K562 (cell line): ENCODE measurements around the gene MFAP3L. TPM values are rescaled to one million over a fixed set of nuclear protein-coding genes. Genes with fewer than 3 reads are reported as not detected.

Source experiments
- ATAC-seq: fragments of 200-7000 bp; cut with Tn5 transposase; 3 replicates; pipeline ENCODE4 v1.9.1; 2020; ENCODE audit warnings: moderate library complexity
- BruUV-seq: library from RNA; stranded (reverse); fragments of 400-500 nt; replicated peaks from 2 replicates; lab custom pipeline; 2021; lab: Mats Ljungman, UMichigan
- CTCF ChIA-PET: fragments of 300-600 bp; formaldehyde crosslinking; extraction: SDS; loops from one replicate; lab custom pipeline; 2021; ENCODE audit warnings: low intra/inter-chr PET ratio; lab: Yijun Ruan, JAX
- POLR2A ChIA-PET: fragments of 300-600, 350-650 bp; sonication (Branson Sonifier 250); formaldehyde crosslinking; extraction: SDS; loops from one replicate; lab custom pipeline; 2021; ENCODE audit warnings: antibody characterized with exemption, inconsistent platforms; lab: Yijun Ruan, JAX
- DNase-seq, 4 experiments: peaks; one replicate each; pipeline versions ENCODE4 v3.0.0 to v3.0.0-alpha.2; 2011 to 2018; ENCODE audit warnings: low spot score in 3 of 4, mixed read lengths in 3 of 4; ENCODE audit errors: extremely low read depth in 1 of 4
- FAIRE-seq: peaks from 2 replicates; lab custom pipeline; 2011; peaks lifted over from hg19 to GRCh38; lab: Jason Lieb, UNC
- H2AFZ ChIP-seq: 2 replicates; pipeline ENCODE4 v1.6.0; 2011; ENCODE audit warnings: low read depth, low read length, control low read depth, inconsistent platforms
- H3K27ac ChIP-seq: fragments of 200-600 bp; 3 replicates; pipeline ENCODE4 v1.8.0; 2011; ENCODE audit warnings: low read depth, mild to moderate bottlenecking, control low read depth, inconsistent platforms, low read length, moderate library complexity, mixed read lengths; ENCODE audit errors: extremely low read depth
- H3K27me3 ChIP-seq, 2 experiments: fragments of 300-600 bp in 1 of 2; 2 replicates in 1 of 2; 3 replicates in 1 of 2; pipeline versions ENCODE4 v1.6.0 to v1.8.0; 2011; ENCODE audit warnings: inconsistent platforms in 2 of 2, low read length in 2 of 2, mild to moderate bottlenecking in 1 of 2, mixed read lengths in 1 of 2, moderate library complexity in 1 of 2; ENCODE audit not compliant: control insufficient read depth in 2 of 2, insufficient read depth in 2 of 2
- H3K36me3 ChIP-seq: fragments of 300-600 bp; 3 replicates; pipeline ENCODE4 v1.8.0; 2011; ENCODE audit warnings: mild to moderate bottlenecking, low read length, inconsistent platforms; ENCODE audit not compliant: control insufficient read depth, insufficient read depth
- H3K4me1 ChIP-seq, 2 experiments: fragments of 200-600 bp in 1 of 2; replicated peaks in 1 of 2; 2 replicates in 1 of 2; 3 replicates in 1 of 2; pipeline versions ENCODE4 v1.5.1 to v1.8.0; 2011; ENCODE audit warnings: inconsistent platforms in 2 of 2, low read length in 2 of 2, mild to moderate bottlenecking in 1 of 2, mixed read lengths in 1 of 2, moderate library complexity in 1 of 2; ENCODE audit not compliant: control insufficient read depth in 2 of 2, insufficient read depth in 2 of 2
- H3K4me2 ChIP-seq: 2 replicates; pipeline ENCODE4 v1.6.1; 2011; ENCODE audit warnings: low read length, control low read depth, inconsistent platforms, mixed read lengths; ENCODE audit not compliant: insufficient read depth
- H3K4me3 ChIP-seq: fragments of 200-600 bp; sonication (generic), shearing (Covaris generic); 2 replicates; pipeline ENCODE4 v1.5.1; 2016; ENCODE audit warnings: control low read depth, inconsistent platforms
- H3K79me2 ChIP-seq: fragments of 200-600 bp; 3 replicates; pipeline ENCODE4 v1.8.0; 2011; ENCODE audit warnings: low read length, inconsistent platforms; ENCODE audit not compliant: control insufficient read depth, insufficient read depth
- H3K9ac ChIP-seq, 2 experiments: 2 replicates each; pipeline versions ENCODE4 v1.6.0 to v1.6.1; 2011; ENCODE audit warnings: low read depth in 2 of 2, low read length in 2 of 2, control low read depth in 1 of 2, inconsistent platforms in 1 of 2, mild to moderate bottlenecking in 1 of 2, mixed read lengths in 1 of 2; ENCODE audit not compliant: insufficient read depth in 1 of 2
- H3K9me1 ChIP-seq: one replicate; pipeline ENCODE4 v1.6.0; 2011; ENCODE audit warnings: inconsistent platforms, mild to moderate bottlenecking, low read length, moderate library complexity; ENCODE audit not compliant: control insufficient read depth, insufficient read depth
- H3K9me3 ChIP-seq: replicated peaks from 2 replicates; pipeline ENCODE4 v1.5.1; 2011; ENCODE audit warnings: low read depth, low read length, inconsistent platforms; ENCODE audit not compliant: control insufficient read depth, insufficient read depth
- H4K20me1 ChIP-seq: replicated peaks from 2 replicates; pipeline ENCODE4 v1.6.1; 2011; ENCODE audit warnings: low read length, inconsistent platforms, mixed read lengths; ENCODE audit not compliant: control insufficient read depth, insufficient read depth
- EP300 ChIP-seq: IDR thresholded peaks from 2 replicates; pipeline ENCODE4 v1.6.1; 2012; ENCODE audit warnings: low read length, improper control_type of control experiment
- ETS2 ChIP-seq: IDR thresholded peaks from 2 replicates; pipeline ENCODE4 v1.6.1; 2016; ENCODE audit warnings: borderline replicate concordance, missing genetic modification characterization, mild to moderate bottlenecking, moderate library complexity, missing compliant biosample characterization; ENCODE audit not compliant: poor library complexity, severe bottlenecking
- FOS ChIP-seq: IDR thresholded peaks from 3 replicates; pipeline ENCODE4 v1.6.1; 2011; ENCODE audit not compliant: insufficient read length; ENCODE audit errors: extremely low read depth
- FOXK2 ChIP-seq, 2 experiments: fragments of 450-650 bp; IDR thresholded peaks in 1 of 2; conservative IDR thresholded peaks in 1 of 2; 2 replicates each; pipeline ENCODE4 v1.6.1; 2016; ENCODE audit warnings: low read depth in 2 of 2, mild to moderate bottlenecking in 1 of 2
- FUS ChIP-seq: fragments of 200-400 bp; formaldehyde crosslinking; optimal IDR thresholded peaks from 2 replicates; pipeline ENCODE3; 2017; ENCODE audit warnings: low read depth, low read length
- GABPB1 ChIP-seq: sonication (generic); formaldehyde crosslinking; IDR thresholded peaks from 2 replicates; pipeline ENCODE4 v1.8.0; 2022; ENCODE audit warnings: mild to moderate bottlenecking, missing genetic modification reagents
- PTRF ChIP-seq: fragments of 450-650 bp; IDR thresholded peaks from 2 replicates; pipeline ENCODE4 v1.6.1; 2016; ENCODE audit warnings: mild to moderate bottlenecking, missing genetic modification characterization, missing compliant biosample characterization
- SAFB2 ChIP-seq: fragments of 200-400 bp; formaldehyde crosslinking; IDR thresholded peaks from 2 replicates; pipeline ENCODE4 v1.6.1; 2018; ENCODE audit warnings: borderline replicate concordance, low read length, low read depth, moderate library complexity; ENCODE audit not compliant: severe bottlenecking
- XRCC3 ChIP-seq: fragments of 450-650 bp; IDR thresholded peaks from 2 replicates; pipeline ENCODE4 v1.6.1; 2017; ENCODE audit warnings: mild to moderate bottlenecking, moderate library complexity
- ZFP91 ChIP-seq: sonication (generic); formaldehyde crosslinking; IDR thresholded peaks from 2 replicates; pipeline ENCODE4 v1.8.0; 2022; ENCODE audit warnings: mild to moderate bottlenecking, missing genetic modification reagents
- WGBS: fragments of 100-300 bp; shearing (Covaris generic); methylation state at CpG from one replicate; pipeline ENCODE4 v1.1.6; 2016; ENCODE audit warnings: low coverage, mixed read lengths; ENCODE audit not compliant: insufficient coverage; ENCODE audit errors: missing lambda C conversion rate; 5-methylcytosine and 5-hydroxymethylcytosine counted together
- in situ Hi-C: fragments of 300-500 bp; cut with MboI; formaldehyde crosslinking; loops from 4 replicates; pipeline ENCODE4 v1.15.0; 2018; ENCODE audit warnings: inconsistent platforms, mixed read lengths
- intact Hi-C: fragments of 100-400 bp; cut with micrococcal nuclease; formaldehyde crosslinking; loops from 2 replicates; pipeline ENCODE4 v1.14.2; 2022
- polyA plus RNA-seq, 8 experiments: library from polyadenylated mRNA; depleted of rRNA in 4 of 8; stranded (reverse) in 5 of 8; unstranded in 3 of 8; fragments of >200 nt; fragmentation: Nextera tagmentation in 2 of 8; fragmentation: Illumina TruSeq in 1 of 8; extraction: Ambion mirVana in 2 of 8; extraction: Trizol in 1 of 8; gene quantifications; 2 replicates each; pipeline versions ENCODE4 v1.2.1 to v1.2.3, GENCODE V29; 2011 to 2014; ENCODE audit warnings: inconsistent platforms in 1 of 8, missing spikeins in 1 of 8
- total RNA-seq, 7 experiments: library from RNA; depleted of rRNA in 6 of 7; stranded (reverse); fragments of >200 nt in 6 of 7; fragmentation: Illumina TruSeq in 2 of 7; extraction: Trizol in 2 of 7; gene quantifications; 2 replicates each; pipeline versions ENCODE4 v1.2.1 to v1.2.3, GENCODE V29; 2011 to 2021; ENCODE audit warnings: low replicate concordance in 1 of 7
- TF ChIP-seq, protein P1 (sequence below): fragments of 200-800 bp; sonication (Bioruptor generic); IDR thresholded peaks from 2 replicates; pipeline ENCODE4 v1.6.1; 2016; ENCODE audit warnings: missing genetic modification characterization, missing compliant biosample characterization
- TF ChIP-seq, protein P2 (sequence below): fragments of 250-450 bp; sonication (Bioruptor Pico); IDR thresholded peaks from 2 replicates; pipeline ENCODE4 v1.5.0; 2021; ENCODE audit warnings: mild to moderate bottlenecking, moderate library complexity

MFAP3L gene
- total and polyA plus RNA-seq, 9 of the 15 experiments (the other 6 are each of a cell fraction or from before 2014, with no cell fraction given), result 0.06 to 0.25 (median 0.20) TPM; not detected in 3

GRCh38 chr4:169941141-169941540 is 85.1 kb downstream of the MFAP3L start:
- BruUV-seq, result no TSS peak
- H3K27ac ChIP-seq, result no peak overlapping the region
- FAIRE-seq (no peak), DNase-seq (no peak), ATAC-seq (no peak)
- CTCF ChIA-PET, result no interaction called here
- intact Hi-C loops (no loop called here), in situ Hi-C loops (no loop called here)
- POLR2A ChIA-PET, result interaction anchor here (0.7 kb wide), 1 partner anchor 8 kb away, joined by 3 read pairs; no protein-coding TSS in a partner anchor
- peaks cover 0 to 6% of the 10 kb centered on the region in 2 experiments; a peak in 2 of 5 replicates for H3K27me3 ChIP-seq
- no peak overlapping the region for H3K9ac ChIP-seq
- no peaks in the 10 kb centered on the region for H3K79me2 ChIP-seq
- H3K4me3 ChIP-seq, result no peak overlapping the region
- H4K20me1 ChIP-seq, result no peaks in the 10 kb centered on the region
- 9% methylated on average over 5 of the region's 5 CpGs for WGBS
- H3K4me2 ChIP-seq, result no peak overlapping the region
- no peaks in the 10 kb centered on the region; a peak in 1 of 5 replicates for H3K4me1 ChIP-seq
- no peaks in the 10 kb centered on the region for H3K9me3 ChIP-seq
- H3K36me3 ChIP-seq, result no peaks in the 10 kb centered on the region
- H3K9me1 ChIP-seq, result no peaks in the 10 kb centered on the region
- H2AFZ ChIP-seq, result no peak overlapping the region
- TF ChIP-seq XRCC3 (no peak), ETS2 (tag) (no peak), EP300 (no peak), FUS (no peak), FOS (no peak), GABPB1 (no peak), SAFB2 (no peak), PTRF (tag) (no peak), FOXK2 (conservative IDR thresholded peaks at IDR 0.05 in 1 of 2, IDR thresholded peaks at IDR 0.05 in 1 of 2; ENCODE audit: low read depth in 2 of 2) (no peak), ZFP91 (CRISPR knock-in tag) (no peak)
- TF ChIP-seq, protein P1, sequence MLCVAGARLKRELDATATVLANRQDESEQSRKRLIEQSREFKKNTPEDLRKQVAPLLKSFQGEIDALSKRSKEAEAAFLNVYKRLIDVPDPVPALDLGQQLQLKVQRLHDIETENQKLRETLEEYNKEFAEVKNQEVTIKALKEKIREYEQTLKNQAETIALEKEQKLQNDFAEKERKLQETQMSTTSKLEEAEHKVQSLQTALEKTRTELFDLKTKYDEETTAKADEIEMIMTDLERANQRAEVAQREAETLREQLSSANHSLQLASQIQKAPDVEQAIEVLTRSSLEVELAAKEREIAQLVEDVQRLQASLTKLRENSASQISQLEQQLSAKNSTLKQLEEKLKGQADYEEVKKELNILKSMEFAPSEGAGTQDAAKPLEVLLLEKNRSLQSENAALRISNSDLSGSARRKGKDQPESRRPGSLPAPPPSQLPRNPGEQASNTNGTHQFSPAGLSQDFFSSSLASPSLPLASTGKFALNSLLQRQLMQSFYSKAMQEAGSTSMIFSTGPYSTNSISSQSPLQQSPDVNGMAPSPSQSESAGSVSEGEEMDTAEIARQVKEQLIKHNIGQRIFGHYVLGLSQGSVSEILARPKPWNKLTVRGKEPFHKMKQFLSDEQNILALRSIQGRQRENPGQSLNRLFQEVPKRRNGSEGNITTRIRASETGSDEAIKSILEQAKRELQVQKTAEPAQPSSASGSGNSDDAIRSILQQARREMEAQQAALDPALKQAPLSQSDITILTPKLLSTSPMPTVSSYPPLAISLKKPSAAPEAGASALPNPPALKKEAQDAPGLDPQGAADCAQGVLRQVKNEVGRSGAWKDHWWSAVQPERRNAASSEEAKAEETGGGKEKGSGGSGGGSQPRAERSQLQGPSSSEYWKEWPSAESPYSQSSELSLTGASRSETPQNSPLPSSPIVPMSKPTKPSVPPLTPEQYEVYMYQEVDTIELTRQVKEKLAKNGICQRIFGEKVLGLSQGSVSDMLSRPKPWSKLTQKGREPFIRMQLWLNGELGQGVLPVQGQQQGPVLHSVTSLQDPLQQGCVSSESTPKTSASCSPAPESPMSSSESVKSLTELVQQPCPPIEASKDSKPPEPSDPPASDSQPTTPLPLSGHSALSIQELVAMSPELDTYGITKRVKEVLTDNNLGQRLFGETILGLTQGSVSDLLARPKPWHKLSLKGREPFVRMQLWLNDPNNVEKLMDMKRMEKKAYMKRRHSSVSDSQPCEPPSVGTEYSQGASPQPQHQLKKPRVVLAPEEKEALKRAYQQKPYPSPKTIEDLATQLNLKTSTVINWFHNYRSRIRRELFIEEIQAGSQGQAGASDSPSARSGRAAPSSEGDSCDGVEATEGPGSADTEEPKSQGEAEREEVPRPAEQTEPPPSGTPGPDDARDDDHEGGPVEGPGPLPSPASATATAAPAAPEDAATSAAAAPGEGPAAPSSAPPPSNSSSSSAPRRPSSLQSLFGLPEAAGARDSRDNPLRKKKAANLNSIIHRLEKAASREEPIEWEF (CRISPR knock-in tag), result no peak
- TF ChIP-seq, protein P2, sequence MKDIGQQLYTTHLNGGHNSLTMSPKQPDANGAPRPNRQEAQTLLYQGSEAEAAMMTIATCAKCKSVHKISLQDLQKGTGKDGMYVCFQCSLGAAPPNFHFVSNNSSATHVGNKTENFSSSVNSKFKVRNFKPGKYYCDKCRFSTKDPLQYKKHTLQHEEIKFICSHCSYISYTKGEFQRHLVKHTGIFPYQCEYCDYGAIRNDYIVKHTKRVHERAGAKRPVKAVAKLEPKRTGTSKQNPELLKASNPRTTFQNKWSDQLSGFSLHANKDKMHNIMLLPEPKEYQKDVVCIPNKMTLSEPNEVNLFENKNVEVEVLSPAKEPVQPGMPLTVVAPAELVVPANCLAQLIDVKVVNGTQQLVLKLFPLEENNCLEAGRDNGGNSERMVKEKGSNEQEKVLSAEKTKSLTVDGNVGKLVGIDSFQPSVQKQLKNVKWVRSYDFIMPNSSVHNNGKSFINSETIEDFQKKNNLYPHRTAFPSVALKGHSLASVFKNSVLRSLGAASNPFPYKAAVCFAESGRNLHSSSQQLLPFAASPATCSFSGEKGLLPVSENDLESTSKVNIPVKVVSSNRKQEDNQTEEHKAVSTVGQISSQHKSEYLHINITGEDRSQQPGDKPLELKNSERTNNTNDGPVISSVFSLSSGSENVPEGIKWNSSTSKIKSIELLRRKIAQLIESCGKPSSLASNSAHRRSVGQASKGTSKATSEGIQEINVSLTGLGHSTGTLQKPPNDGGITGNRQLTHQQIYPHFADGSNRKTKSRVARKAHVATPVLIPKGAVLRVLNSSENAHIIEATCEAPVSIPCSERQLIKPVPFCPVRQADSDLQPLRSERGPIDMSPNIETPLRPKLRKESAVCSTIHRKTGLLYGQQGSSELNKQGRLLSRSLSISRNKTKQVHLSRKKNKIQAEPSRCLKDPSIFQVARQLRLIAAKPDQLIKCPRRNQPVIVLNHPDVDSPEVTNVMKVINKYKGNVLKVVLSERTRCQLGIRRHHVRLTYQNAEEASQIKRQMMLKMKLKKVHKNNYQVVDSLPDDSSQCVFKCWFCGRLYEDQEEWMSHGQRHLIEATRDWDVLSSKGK (CRISPR knock-in tag), result no peak
